OCI-LY7 (cell line): ENCODE results near the gene CYP3A4. TPM values are rescaled to one million over a fixed set of nuclear protein-coding genes. Genes with fewer than 3 reads are reported as not detected.
"Not testable (repeated sequence)": the region's sequence is repeated elsewhere in the genome, so short reads cannot be mapped to it uniquely, and the experiment has no call there.

ENCODE experiments used
- BruUV-seq: library from RNA; stranded (reverse); fragments of 400-500 nt; replicated peaks from 2 replicates; lab custom pipeline; 2021; lab: Mats Ljungman, UMichigan
- CTCF ChIA-PET: fragments of 300-600 bp; sonication (Branson Sonifier 250); formaldehyde crosslinking; loops from one replicate; lab custom pipeline; 2022; ENCODE audit warnings: antibody characterized with exemption; ENCODE audit not compliant: unreplicated experiment; lab: Charles Lee
- POLR2A ChIA-PET: fragments of 300-600 bp; sonication (Branson Sonifier 250); formaldehyde crosslinking; loops from one replicate; lab custom pipeline; 2022; ENCODE audit warnings: antibody characterized with exemption; lab: Charles Lee
- DNase-seq: peaks from one replicate; pipeline ENCODE4 v3.0.0-alpha.2; 2015; ENCODE audit warnings: low spot score
- H2AFZ ChIP-seq: fragments of 200-600 bp; sonication (generic), shearing (Covaris generic); 2 replicates; pipeline ENCODE4 v1.6.1; 2014; ENCODE audit warnings: mild to moderate bottlenecking, antibody characterized with exemption, low read length, moderate library complexity
- H3K27ac ChIP-seq: fragments of 200-600 bp; sonication (generic); 2 replicates; pipeline ENCODE4 v1.5.1; 2014; ENCODE audit warnings: mixed run types, low read depth, mild to moderate bottlenecking, moderate library complexity, low read length, inconsistent platforms; ENCODE audit not compliant: poor library complexity, severe bottlenecking
- H3K36me3 ChIP-seq: fragments of 200-600 bp; sonication (generic); 2 replicates; pipeline ENCODE4 v1.6.1; 2014; ENCODE audit warnings: mild to moderate bottlenecking, antibody characterized with exemption, low read length, moderate library complexity, mixed read lengths; ENCODE audit not compliant: insufficient read depth
- H3K4me1 ChIP-seq: fragments of 200-600 bp; sonication (generic); 2 replicates; pipeline ENCODE4 v1.5.1; 2014; ENCODE audit warnings: mild to moderate bottlenecking, low read length; ENCODE audit not compliant: insufficient read depth, poor library complexity, severe bottlenecking
- H3K4me2 ChIP-seq: fragments of 200-600 bp; sonication (generic); 2 replicates; pipeline ENCODE4 v1.6.1; 2014; ENCODE audit warnings: mild to moderate bottlenecking, low read length
- H3K4me3 ChIP-seq: fragments of 200-600 bp; sonication (generic); 2 replicates; pipeline ENCODE4 v1.5.1; 2014; ENCODE audit warnings: mild to moderate bottlenecking, low read depth, low read length; ENCODE audit not compliant: poor library complexity, severe bottlenecking
- H3K79me2 ChIP-seq: fragments of 200-600 bp; sonication (generic); 2 replicates; pipeline ENCODE4 v1.6.1; 2016; ENCODE audit warnings: low read depth, mild to moderate bottlenecking, low read length, moderate library complexity, mixed read lengths; ENCODE audit not compliant: insufficient read depth
- H3K9me2 ChIP-seq: fragments of 200-600 bp; sonication (generic); 2 replicates; pipeline ENCODE4 v1.6.1; 2016; ENCODE audit warnings: mild to moderate bottlenecking, low read length, mixed read lengths; ENCODE audit not compliant: insufficient read depth
- H3K9me3 ChIP-seq: fragments of 200-600 bp; sonication (generic); 2 replicates; pipeline ENCODE4 v1.6.1; 2014; ENCODE audit warnings: mild to moderate bottlenecking, mixed run types, low read length, mixed read lengths
- H4K20me1 ChIP-seq: fragments of 200-600 bp; sonication (generic); 2 replicates; pipeline ENCODE4 v1.6.1; 2014; ENCODE audit warnings: mild to moderate bottlenecking, antibody characterized with exemption, low read length, moderate library complexity, mixed read lengths; ENCODE audit not compliant: insufficient read depth
- CTCF ChIP-seq: fragments of 200-600 bp; sonication (generic); conservative IDR thresholded peaks from 2 replicates; pipeline ENCODE4 v1.5.1; 2014; ENCODE audit warnings: mild to moderate bottlenecking, antibody characterized with exemption, low read length, moderate library complexity, mixed read lengths
- EZH2phosphoT487 ChIP-seq: fragments of 200-600 bp; sonication (generic); IDR thresholded peaks from 2 replicates; pipeline ENCODE4 v1.6.1; 2018; ENCODE audit warnings: low read depth, borderline replicate concordance, mild to moderate bottlenecking, mixed run types, antibody characterized with exemption, low read length, moderate library complexity, mixed read lengths
- intact Hi-C: fragments of 100-400 bp; cut with micrococcal nuclease; formaldehyde crosslinking; loops from one replicate; pipeline ENCODE4 v1.10.0; 2022; ENCODE audit not compliant: unreplicated experiment
- total RNA-seq, 2 experiments: library from RNA; depleted of rRNA in 1 of 2; stranded (reverse); fragments of >200 nt in 1 of 2; shearing (Covaris generic) in 1 of 2; gene quantifications; 2 replicates each; pipeline ENCODE4 v1.2.3, GENCODE V29; 2014 to 2022

Gene CYP3A4
- total RNA-seq, 2 experiments from 2014 or later, result not detected

GRCh38 chr7:99805641-99806040 lies 21.7 kb upstream of the CYP3A4 start:
- POLR2A ChIA-PET, result interaction anchor here (0.7 kb wide), 1 partner anchor 80 kb away, joined by 3 read pairs; no protein-coding TSS in a partner anchor
- intact Hi-C loops, result no loop called here
- H3K79me2 ChIP-seq, result no peaks in the 10 kb centered on the region
- H2AFZ ChIP-seq, result no peak overlapping the region
- BruUV-seq, result no TSS peak
- TF ChIP-seq EZH2phosphoT487 (no peak), CTCF (no peak)
- no peak overlapping the region for H3K27ac ChIP-seq
- CTCF ChIA-PET, result no interaction called here
- no peaks in the 10 kb centered on the region for H3K9me2 ChIP-seq
- H3K36me3 ChIP-seq, result no peaks in the 10 kb centered on the region
- no peaks in the 10 kb centered on the region for H4K20me1 ChIP-seq
- H3K4me1 ChIP-seq, result no peaks in the 10 kb centered on the region
- DNase-seq, result no peak
- H3K4me2 ChIP-seq, result no peak overlapping the region
- H3K9me3 ChIP-seq, result peaks cover 8% of the 10 kb centered on the region; the same call in 1 of the 2 replicates
- no peak overlapping the region for H3K4me3 ChIP-seq

- CTCF ChIA-PET, H2AFZ ChIP-seq, intact Hi-C loops, H3K9me2 ChIP-seq, H4K20me1 ChIP-seq, POLR2A ChIA-PET, H3K4me2 ChIP-seq, H3K36me3 ChIP-seq, H3K4me1 ChIP-seq, H3K27ac ChIP-seq, H3K79me2 ChIP-seq, H3K4me3 ChIP-seq, BruUV-seq, DNase-seq, H3K9me3 ChIP-seq: not testable (repeated sequence)
Measured at GRCh38 chr7:99803118-99803517, 19.1 kb upstream of the CYP3A4 start.

- H3K36me3 ChIP-seq, DNase-seq, H3K79me2 ChIP-seq, intact Hi-C loops, H3K4me2 ChIP-seq, BruUV-seq, H3K4me3 ChIP-seq, H2AFZ ChIP-seq, H3K27ac ChIP-seq, POLR2A ChIA-PET, H3K4me1 ChIP-seq, CTCF ChIA-PET, H3K9me3 ChIP-seq, H4K20me1 ChIP-seq, H3K9me2 ChIP-seq: not testable (repeated sequence)
Measured at GRCh38 chr7:99801407-99801806, 17.4 kb upstream of the CYP3A4 start.

- no peak overlapping the region for H3K4me2 ChIP-seq
- no peaks in the 10 kb centered on the region for H3K4me1 ChIP-seq
- DNase-seq, result no peak
- no peaks in the 10 kb centered on the region for H3K9me3 ChIP-seq
- no peak for TF ChIP-seq EZH2phosphoT487
- TF ChIP-seq CTCF, result no peak
- no peak overlapping the region for H3K4me3 ChIP-seq
- no peaks in the 10 kb centered on the region for H3K9me2 ChIP-seq
- H3K27ac ChIP-seq, result no peak overlapping the region
- H4K20me1 ChIP-seq, result no peaks in the 10 kb centered on the region
- H2AFZ ChIP-seq, result no peak overlapping the region
- intact Hi-C loops, result no loop called here
- H3K36me3 ChIP-seq, result no peaks in the 10 kb centered on the region
- no TSS peak for BruUV-seq
- CTCF ChIA-PET, result no interaction called here
- no peaks in the 10 kb centered on the region for H3K79me2 ChIP-seq
- POLR2A ChIA-PET, result no interaction called here
Measured at GRCh38 chr7:99798972-99799371, 15.0 kb upstream of the CYP3A4 start.

GRCh38 chr7:99795864-99796263 lies 11.9 kb upstream of the CYP3A4 start:
- H3K9me3 ChIP-seq, H3K27ac ChIP-seq, H2AFZ ChIP-seq, DNase-seq, H4K20me1 ChIP-seq, intact Hi-C loops, BruUV-seq, H3K4me1 ChIP-seq, CTCF ChIA-PET, H3K4me2 ChIP-seq, H3K4me3 ChIP-seq, H3K9me2 ChIP-seq, H3K36me3 ChIP-seq, H3K79me2 ChIP-seq: not testable (repeated sequence)
- POLR2A ChIA-PET, result interaction anchor here (0.7 kb wide), 1 partner anchor 145 kb away, joined by 3 read pairs; no protein-coding TSS in a partner anchor
